GM21723 (cell line): ENCODE results near the gene MAPKAPK3.

ENCODE experiments used
- ATAC-seq: cut with Tn5 transposase; IDR thresholded peaks from one replicate; pipeline ENCODE4 v1.9.1; 2021; ENCODE audit warnings: mild to moderate bottlenecking, moderate library complexity; ENCODE audit not compliant: unreplicated experiment

The MAPKAPK3 gene

GRCh38 chr3:50617096-50617791 is at the start of gene MAPKAPK3:
MAPKAPK3 (plus strand) TSS chr3:50617151; CDS start chr3:50617566, 415 bp downstream.
- peak; percentile 13 for ATAC-seq

GRCh38 chr3:50567386-50568167 is 49.4 kb upstream of the MAPKAPK3 start, which contains the start of gene C3orf18:
C3orf18 (minus strand) TSS chr3:50567747; CDS start chr3:50565699, 2,048 bp downstream.
- peak; percentile 78 for ATAC-seq

- ATAC-seq: peak; percentile 71
Measured at GRCh38 chr3:50568947-50569749, 47.8 kb upstream of the MAPKAPK3 start, which contains the start of gene HEMK1. HEMK1 (plus strand) TSS chr3:50569522; CDS start chr3:50571105, 1,583 bp downstream.

DNA sequence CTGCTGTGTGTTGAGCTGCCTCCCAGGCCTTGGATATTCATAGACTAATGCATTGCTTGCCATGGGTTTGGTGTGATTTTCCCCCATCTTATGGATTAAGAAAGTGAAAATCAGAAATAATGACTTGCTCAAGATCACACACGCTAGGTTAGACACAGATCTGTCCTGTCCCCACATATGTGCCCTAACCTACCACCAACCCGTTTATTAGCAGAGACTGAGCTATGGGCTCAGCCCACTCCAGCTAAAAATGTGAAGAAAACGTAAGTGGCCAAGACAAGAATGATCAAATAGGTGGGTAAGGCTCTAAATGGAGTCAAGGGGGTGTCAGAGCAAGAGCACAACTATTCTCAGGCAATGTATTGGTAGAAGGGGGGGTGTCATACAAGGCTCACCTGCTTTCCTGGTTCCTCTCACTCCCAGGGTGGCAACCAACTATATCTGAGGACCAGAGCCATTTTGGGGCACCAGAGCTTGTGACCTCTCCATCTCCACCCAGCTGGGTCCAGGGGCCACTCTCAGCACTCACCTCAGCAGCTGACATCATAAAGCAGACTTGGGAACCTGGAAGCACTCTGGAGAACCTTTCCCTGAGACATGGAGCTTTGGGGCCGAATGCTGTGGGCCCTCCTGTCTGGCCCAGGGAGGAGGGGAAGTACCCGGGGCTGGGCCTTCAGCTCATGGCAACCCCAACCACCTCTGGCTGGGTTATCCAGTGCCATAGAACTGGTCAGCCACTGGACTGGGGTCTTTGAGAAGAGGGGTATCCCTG is 46.3 kb upstream of the MAPKAPK3 start:
- no peak for ATAC-seq

- no peak for ATAC-seq
Measured at GRCh38 chr3:50571486-50571885, 45.5 kb upstream of the MAPKAPK3 start.

DNA sequence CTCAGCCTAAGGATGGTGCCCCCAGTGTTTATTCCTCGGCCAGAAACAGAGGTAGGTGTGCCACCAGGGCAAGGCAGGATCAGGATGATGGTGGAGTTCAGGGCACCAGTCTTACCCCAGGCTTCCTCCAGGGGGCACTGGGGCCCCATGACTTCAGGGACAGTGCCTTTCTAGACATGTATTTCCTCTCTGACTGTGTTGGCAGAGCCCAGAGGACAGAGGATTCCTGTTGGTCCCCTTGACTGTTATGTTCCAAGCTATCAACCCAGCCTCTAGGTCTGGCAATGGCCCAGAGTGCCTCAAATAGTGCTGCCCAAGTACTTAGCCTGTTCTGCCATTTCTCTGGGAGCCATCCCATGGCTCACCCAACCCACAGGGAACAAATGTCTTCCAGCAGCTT is 44.8 kb upstream of the MAPKAPK3 start:
- no peak for ATAC-seq

- no peak for ATAC-seq
Measured at GRCh38 chr3:50572801-50573371, 44.1 kb upstream of the MAPKAPK3 start.

GRCh38 chr3:50573566-50574443 is 43.1 kb upstream of the MAPKAPK3 start:
- no peak for ATAC-seq

GRCh38 chr3:50574444-50574831 is 42.5 kb upstream of the MAPKAPK3 start:
- no peak for ATAC-seq

DNA sequence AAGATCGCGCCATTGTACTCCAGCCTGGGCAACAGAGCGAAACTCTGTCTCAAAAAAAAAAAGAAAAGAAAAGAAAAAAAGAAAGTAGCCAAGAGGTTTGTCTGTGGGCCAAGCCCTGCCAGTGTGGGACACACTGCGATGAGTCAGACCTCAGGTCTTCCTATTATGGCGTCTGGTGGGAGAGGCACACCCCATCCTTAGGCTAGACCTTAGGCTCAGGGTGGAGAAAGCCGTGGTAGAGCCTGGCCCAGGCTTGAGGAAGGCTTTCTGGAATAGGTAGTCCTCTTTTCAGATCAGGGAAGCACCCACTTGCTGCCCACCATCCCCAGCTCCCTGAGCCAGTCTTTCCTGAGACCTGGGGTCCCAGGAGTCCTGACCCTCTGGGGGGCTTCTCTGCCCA is 41.6 kb upstream of the MAPKAPK3 start:
- ATAC-seq: no peak

DNA sequence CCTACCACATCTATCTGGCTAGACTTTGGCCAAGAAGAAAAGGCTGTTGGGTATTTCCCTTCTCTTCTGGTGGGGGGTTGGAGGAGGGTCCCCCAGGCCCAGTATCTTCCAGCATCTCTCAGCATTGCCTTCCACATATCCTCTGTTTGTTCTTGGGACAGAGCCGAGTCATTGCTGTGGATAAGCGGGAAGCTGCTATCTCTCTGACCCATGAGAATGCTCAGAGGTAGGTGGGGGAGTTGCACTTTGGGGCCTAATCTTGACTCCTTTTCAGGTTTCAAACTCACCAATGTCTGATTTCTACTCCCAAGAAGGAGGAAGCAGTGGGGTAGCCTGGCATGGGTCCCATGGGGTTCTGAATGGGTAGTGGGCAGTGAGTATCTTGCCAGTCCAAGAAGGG is 39.6 kb upstream of the MAPKAPK3 start:
- ATAC-seq: no peak

DNA sequence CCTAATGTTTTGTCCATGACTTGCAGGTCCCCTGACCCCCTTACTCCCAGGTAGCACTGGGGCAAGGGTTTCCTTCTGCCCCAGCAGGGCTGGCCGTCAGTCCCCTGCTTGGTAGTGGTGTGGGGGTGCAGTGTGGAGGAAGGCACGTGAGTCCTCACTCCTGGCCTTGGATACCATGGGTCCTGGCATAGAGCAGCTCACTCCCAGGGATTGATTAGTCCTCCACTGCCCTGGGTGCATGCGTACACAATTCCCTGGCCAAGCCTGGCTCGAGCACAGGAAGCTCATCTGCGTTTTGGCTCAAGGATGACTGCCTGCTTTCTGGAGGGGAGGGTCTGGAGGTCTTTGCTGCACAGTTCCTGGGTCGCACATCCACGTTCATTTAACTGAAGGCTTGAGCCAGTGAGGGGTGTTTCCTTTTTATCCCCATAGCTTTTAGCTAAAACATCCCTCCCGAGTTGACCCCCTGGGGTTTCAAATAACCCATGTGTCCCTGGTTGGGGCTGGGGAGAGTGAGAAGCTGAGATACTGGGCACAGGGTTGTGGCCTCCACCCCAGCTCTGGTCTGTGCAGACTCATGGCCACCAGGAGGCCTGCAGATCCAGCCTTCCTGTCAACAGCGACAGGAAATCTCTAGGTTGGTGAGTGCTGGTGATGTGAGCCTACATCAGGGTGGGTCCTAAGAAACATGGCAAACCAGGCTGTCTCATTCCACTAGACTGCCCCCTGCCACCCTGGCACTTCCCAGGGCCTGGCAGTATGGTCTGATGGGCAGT is 36.1 kb upstream of the MAPKAPK3 start:
- ATAC-seq: no peak

- ATAC-seq: no peak
Measured at GRCh38 chr3:50581459-50581842, 35.5 kb upstream of the MAPKAPK3 start.

DNA sequence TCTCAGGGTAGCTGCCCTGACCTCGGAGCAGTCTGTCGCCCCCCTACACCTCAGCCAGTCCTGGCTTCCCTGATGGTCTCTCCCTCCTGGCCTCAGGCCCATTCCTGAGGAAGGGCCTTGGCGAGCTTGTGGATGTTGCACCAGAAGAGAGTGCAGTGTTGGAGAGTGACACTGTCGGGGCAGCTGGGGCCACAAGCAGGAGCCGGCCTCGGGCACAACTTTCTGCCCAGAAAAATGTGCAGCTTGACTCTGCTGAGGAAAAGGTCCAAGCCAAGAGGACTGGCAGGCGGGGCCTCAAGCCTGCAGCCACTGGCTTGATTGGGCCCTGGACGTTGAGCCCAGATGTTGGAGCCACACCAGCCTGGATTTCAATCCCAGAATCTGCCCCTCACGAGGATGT is 34.9 kb upstream of the MAPKAPK3 start:
- ATAC-seq: no peak

GRCh38 chr3:50583897-50584296 is 33.1 kb upstream of the MAPKAPK3 start:
- no peak for ATAC-seq

DNA sequence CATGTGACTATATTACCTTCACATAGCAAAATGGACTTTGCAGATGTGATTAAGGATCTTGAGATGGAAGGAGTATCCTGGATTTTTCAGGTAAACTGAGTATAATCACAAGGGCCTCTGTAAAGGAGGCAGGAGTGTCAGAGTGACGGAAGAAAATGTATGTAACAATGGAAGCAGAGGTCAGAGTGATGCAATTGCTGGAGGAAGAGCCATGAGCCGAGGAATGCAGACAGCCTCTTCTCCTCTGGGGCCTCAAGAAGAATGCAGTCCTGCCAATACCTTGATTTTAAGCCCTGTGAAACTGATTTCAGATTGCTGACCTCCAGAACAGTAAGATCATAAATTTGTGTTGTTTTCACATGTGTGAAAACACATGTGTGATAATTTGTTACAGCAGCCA is 32.6 kb upstream of the MAPKAPK3 start:
- ATAC-seq: no peak

DNA sequence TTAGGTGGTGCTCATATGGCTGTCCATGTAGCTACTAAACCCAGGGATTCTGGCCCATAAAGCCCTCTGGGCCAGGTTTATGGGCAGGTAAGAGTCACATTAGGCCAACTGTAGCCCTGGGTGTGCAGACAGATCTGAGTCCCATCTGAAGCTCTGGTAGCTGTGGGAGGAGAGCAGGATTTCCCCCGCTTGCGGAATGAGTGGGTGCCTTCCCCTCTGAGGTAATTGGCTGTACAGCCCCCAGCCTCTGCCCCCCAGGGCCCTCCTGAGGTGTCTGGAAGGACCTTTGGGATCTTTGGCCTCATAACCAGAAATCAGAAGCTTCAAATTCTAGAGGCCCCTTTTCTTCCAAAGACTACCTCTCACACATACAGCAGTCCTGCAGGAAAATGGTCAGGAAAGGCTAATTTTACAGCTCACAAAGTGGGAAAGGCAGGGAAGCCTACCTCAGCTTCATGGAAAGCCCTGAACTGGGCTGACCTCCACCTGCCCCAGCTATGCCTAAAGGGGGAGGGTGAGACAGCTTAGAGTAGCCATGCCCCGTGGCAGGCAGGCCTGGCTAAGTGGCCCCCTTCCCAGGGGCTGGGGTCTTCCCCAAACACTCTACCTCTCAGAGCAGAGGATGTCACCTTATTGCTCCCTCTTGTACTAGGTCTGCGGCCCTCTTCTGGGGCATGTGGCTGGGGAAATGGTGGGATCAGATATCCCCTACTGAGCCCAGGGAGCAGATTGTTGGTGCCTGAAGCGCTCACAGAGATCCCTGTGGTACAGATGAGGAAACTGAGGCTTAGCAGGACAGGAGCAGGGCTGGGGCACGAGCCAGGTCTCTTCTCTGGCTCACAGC is 30.8 kb upstream of the MAPKAPK3 start:
- ATAC-seq: no peak

DNA sequence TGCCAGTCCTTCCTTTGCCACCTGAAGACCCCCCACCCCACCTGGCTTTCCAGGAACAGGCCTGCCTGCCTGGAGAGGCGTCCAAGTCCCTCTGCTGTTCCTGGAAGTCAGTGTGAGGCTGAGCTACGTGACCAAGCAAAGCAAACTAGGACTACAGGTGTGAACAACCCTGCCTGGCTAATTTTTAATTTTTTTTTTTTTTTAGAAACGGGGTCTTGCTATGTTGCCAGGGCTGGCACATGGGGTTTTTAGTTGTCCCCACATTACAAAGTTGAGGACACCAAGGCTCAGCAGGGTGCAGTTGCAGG is 30.2 kb upstream of the MAPKAPK3 start:
- no peak for ATAC-seq
